SK-N-DZ (cell line): ENCODE results near the gene EPS8L3.
A peak's percentile ranks its signal among the peaks of the same experiment; 100 is the strongest.

Experiments
- DNase-seq: peaks from one replicate; pipeline ENCODE4 v3.0.0-alpha.2; 2015; ENCODE audit warnings: low spot score

The EPS8L3 gene

GRCh38 chr1:109793486-109794318 lies 30.0 kb upstream of the EPS8L3 start:
- no peak for DNase-seq

GRCh38 chr1:109793089-109793485 lies 29.4 kb upstream of the EPS8L3 start:
- DNase-seq, result no peak

- peak; percentile 48 for DNase-seq
These were observed 28.5 kb upstream of the EPS8L3 start for GRCh38 chr1:109792056-109792831.

- no peak for DNase-seq
These were observed 27.8 kb upstream of the EPS8L3 start for GRCh38 chr1:109791495-109792043.

- DNase-seq, result no peak
These were observed 27.2 kb upstream of the EPS8L3 start for GRCh38 chr1:109790735-109791494.

- DNase-seq, result no peak
These were observed 26.6 kb upstream of the EPS8L3 start for GRCh38 chr1:109790329-109790728.

GRCh38 chr1:109789551-109790180 lies 25.9 kb upstream of the EPS8L3 start:
- DNase-seq, result no peak

- DNase-seq, result peak; percentile 41
These were observed 25.2 kb upstream of the EPS8L3 start for GRCh38 chr1:109788695-109789521.

GRCh38 chr1:109787845-109788601 lies 24.3 kb upstream of the EPS8L3 start:
- no peak for DNase-seq

GRCh38 chr1:109787211-109787844 lies 23.6 kb upstream of the EPS8L3 start:
- no peak for DNase-seq

- DNase-seq, result no peak
These were observed 22.9 kb upstream of the EPS8L3 start for GRCh38 chr1:109786531-109787021.

- DNase-seq, result no peak
These were observed 22.4 kb upstream of the EPS8L3 start for GRCh38 chr1:109786112-109786480.

GRCh38 chr1:109785446-109786111 lies 21.9 kb upstream of the EPS8L3 start:
- no peak for DNase-seq

GRCh38 chr1:109784551-109785252 lies 21.0 kb upstream of the EPS8L3 start:
- DNase-seq, result no peak

- DNase-seq, result no peak
These were observed 19.7 kb upstream of the EPS8L3 start for GRCh38 chr1:109783436-109783835.

GRCh38 chr1:109782927-109783326 lies 19.2 kb upstream of the EPS8L3 start:
- no peak for DNase-seq

- DNase-seq, result no peak
These were observed 18.8 kb upstream of the EPS8L3 start for GRCh38 chr1:109782514-109782913.

- DNase-seq, result no peak
These were observed 18.1 kb upstream of the EPS8L3 start for GRCh38 chr1:109781806-109782205.
